RCC 7860 (cell line): ENCODE measurements around the gene CRELD1.

Experiments
- DNase-seq: peaks from one replicate; pipeline ENCODE4 v3.0.0-alpha.2; 2015; ENCODE audit warnings: low spot score
- FAIRE-seq: peaks from 2 replicates; lab custom pipeline; 2012; peaks lifted over from hg19 to GRCh38; lab: Jason Lieb, UNC

The CRELD1 gene

DNA sequence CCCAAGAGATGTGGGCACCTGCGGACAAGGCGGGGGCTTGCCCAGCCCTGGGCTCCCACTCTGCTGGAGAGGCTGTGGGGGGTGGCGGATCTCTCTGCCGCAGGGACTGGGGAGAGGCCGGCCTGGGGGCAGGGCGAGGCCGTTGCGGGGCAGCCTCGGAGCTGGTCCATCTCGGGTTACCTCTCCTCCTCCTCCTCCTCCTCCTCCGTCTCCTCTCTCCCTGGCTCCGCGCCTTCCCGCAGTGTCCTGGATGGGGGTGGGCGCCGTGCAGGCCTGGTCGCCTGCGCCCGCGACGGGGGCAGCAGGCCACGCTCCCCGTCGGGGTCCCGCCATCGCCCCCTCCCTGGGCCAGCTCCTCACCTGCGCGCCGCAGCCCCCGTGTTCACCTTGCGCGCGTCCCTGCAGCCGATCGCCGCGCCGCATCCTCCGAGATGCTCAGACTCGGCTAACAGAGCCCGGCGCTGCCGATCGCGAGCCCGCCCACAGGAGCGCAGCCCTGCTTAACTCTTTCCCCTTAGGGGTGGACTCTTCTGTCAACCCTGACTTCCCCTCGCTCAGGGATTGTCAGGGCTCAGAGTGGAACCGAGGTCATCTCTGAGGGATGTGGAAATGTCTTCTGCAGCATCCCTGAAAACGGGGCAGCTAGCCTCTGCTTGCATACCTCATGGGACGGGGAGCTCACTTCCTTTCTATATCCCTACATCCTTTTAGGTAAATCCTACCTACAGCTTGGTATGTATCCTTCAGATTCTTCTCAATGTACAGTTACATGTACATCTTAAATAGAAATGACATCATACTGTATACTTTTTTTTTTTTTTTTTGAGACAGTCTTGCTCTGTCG lies 18.6 kb downstream of the CRELD1 start, which contains the start of gene PRRT3:
Gene PRRT3 (minus strand): TSS at position 447 of the 844 bp plus-strand sequence. CDS start 2,293 bp downstream, outside the sequence.
- DNase-seq = no peak
- FAIRE-seq = no peak

DNA sequence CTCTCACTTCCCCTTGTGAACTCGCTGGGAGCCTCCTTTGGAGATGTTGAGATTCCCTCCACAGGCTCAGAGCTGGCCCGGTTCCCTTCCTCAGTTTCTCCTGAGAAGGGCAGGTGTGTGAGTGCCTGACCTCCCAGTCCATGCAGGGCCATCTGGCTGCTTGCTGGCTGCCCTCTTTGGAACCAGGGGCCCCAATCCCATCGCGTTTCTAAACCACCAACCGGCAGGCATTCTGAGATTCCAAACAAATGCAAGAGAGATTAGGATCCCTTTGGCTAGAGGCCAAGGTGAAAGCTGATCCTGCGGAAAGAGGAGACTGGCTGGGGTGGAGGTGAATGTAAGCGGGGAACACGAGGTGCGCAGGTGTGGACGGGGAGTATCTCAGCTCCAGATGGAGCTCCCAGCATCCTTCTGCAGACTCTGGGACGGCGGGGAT lies 21.5 kb downstream of the CRELD1 start:
- DNase-seq (no peak), FAIRE-seq (no peak)

DNA sequence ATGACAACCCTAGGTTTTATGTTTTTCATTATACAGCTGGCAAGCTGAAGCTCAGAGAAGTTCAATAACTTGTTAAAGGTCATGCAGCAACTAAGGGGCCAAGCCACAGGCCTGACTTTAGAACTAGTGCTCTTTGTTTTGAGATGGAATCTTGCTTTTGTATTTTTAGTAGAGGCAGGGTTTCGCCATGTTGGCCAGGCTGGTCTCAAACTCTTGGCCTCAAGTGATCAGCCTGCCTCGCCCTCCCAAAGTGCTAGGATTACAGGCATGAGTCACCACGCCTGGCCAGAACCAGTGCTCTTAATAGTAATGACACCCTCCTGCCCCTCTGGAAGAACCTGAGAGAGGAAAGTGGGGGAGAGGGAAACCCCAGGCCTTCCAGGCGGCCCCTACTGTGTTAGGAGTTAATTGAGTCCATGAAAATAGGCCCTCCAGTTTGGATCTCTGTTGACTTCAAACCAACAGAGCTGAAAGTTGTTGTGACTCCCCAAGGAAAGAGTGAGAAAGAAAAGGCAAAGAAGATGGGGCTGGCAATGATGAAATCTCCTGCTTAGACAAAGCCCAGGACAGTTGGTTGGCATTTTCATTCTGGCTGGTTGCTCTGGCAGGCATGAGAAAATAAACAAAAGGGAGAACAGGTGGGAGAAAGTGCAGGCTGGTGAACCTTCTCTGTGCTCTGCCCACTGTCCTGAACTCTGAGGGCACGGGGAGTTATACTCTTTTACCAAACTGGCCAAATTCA lies 22.1 kb downstream of the CRELD1 start:
- DNase-seq = no peak
- no peak for FAIRE-seq

DNA sequence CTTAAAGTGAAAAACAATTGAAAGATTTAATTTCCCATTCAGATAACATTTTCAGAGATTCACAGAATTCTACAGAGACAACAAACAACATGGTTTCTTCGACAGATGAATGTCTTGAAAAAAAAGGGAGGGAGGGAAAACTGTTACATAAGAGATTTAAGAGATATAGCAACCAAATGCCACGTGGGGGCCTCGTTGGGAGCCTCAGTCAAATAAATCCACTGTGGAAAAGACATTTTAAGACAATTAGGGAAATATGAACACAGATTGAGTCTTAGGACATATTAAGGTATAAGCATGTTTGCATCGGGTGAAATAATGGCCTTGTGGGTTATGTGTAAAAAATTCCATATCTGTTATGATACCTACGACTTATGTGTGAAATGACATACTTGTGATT lies 23.6 kb downstream of the CRELD1 start:
- FAIRE-seq (no peak), DNase-seq (no peak)

DNA sequence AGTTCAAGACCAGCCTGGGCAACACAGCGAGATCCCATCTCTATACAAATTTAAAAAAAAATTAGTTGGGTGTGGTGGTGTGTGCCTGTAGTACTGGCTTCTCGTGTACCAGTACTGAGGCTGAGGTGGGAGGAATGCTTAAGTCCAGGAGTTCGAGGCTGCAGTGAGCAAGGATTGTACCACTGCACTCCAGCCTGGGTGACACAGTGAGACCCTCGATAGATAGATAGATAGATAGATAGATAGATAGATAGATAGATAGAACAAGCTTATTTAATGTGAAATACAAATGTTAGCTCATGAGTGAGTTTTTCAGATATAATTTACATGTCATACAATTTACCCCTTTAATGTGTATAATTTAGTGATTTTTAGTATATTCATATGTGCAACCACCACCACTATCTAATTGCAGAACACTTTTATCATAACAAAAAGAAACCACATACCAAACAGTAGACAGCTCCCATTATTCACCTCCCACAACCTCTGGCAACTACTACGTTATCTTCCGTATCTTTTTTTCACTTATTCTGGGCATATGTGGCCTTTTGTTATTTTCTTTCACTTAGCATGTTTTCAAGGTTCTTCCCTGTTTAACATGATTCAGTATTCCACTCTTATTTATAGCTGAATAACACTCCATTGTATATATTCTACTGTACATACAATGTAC lies 31.7 kb downstream of the CRELD1 start:
- FAIRE-seq (no peak), DNase-seq (no peak)

DNA sequence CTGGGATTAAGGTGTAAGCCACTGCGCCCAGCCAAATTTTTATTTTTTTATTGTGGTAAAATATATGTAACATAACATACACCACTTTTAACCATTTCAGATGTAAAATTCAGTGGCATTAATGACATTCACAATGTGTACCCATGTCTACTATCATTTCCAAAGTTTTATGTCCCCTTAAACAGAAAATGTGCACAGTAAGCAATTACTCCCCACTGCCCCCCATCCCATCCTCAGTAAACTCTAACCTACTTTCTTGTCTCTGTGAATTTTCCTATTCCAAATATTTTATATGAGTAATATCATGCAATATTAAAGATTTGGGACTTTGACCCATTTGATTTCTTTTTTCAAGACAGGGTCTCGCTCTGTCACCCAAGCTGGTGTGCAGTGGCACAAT lies 33.2 kb downstream of the CRELD1 start:
- DNase-seq (no peak), FAIRE-seq (no peak)

DNA sequence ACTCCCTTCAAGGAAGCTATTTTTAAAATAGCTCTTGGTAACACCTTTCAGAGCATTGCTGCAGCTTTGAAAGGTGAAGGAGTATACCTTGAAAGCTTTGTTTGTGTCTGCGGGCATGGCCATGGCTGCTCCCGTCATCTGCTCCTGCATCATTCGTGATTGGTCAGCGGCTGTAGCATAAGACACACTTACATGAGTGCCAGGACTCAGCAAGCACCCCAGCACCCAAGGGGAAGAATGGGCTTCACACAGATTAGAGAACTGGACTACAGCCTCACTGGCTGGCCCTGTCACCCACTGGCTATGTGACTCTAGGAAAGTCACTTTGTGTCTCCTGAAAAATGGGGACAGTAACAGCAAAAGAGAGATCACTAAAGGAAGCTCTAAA lies 36.0 kb downstream of the CRELD1 start:
- DNase-seq (no peak), FAIRE-seq (no peak)

DNA sequence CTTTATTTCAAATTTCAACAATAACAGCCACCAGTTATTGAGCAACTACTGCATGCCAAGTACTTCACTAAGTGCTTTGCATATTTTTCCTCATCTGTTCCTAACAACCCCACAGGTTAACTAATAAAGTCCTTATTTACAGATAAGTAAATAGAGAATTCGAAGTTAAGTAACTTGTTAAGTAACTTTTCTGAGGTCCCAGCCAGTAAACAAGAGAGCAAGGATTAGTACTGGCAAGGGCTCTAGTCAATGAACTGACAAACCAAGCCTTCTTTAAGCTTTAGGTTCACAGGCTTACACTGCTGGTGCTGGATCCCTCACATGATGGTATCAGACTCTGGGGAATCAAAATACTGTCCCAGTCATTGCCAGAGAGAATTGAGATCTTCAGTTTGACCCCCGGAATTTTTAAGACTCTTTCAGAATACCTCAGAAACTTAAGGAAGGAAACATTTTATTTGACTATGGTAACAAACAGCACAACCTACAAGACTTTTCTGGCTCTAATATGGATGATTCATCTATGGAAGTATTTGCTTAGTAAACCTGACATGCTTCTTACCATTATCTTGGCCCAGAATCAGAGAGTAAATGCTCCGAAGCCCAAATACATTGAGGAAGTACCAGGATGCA lies 36.5 kb downstream of the CRELD1 start:
- peak; percentile 24 for FAIRE-seq
- DNase-seq = peak; percentile 27

DNA sequence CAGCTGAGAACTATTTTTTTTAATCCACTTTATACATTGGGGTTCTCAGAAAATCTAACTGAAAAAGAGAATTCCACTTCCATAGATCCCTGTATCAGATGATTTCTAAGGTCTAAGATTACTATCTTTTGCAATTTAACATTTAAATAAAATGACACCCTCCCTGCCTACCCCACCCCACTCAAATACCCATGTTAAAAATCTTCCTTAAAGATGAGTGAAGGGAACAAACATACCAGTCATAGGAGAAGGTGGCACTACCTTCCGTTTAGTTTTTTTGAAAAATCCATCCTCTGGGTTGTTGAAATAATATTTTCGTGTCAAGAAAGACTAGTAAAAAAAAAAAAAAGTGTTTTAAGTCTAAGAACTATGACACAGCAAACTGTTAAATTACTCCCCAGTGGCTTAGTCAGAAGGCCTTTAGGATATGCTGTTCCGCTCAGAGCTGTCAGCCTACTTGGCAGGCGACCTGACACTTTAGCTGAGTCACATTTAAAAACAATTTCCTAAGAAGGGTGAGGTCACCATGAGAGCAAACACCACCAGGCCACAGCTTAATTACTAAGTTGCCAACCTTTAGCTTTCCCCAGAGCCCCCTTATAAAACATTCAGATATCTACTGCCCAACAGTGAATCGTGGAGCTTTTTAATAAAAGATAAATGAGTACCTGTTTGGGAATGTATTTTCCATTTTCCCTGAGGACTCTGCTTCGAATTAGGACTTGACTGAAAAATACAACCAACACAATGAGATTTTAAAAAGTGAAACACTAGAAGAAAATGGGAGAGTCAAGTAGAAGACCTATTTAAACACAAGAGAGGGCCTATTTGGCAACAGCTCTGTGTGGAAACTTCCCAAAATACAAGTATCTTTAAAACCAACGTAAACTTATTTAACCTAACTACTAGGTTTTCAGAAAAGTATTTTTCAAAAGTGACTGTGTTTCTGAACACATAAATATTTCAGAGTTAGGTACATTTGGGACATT lies 43.4 kb downstream of the CRELD1 start:
- peak; percentile 90 for DNase-seq
- FAIRE-seq = peak; percentile 90

DNA sequence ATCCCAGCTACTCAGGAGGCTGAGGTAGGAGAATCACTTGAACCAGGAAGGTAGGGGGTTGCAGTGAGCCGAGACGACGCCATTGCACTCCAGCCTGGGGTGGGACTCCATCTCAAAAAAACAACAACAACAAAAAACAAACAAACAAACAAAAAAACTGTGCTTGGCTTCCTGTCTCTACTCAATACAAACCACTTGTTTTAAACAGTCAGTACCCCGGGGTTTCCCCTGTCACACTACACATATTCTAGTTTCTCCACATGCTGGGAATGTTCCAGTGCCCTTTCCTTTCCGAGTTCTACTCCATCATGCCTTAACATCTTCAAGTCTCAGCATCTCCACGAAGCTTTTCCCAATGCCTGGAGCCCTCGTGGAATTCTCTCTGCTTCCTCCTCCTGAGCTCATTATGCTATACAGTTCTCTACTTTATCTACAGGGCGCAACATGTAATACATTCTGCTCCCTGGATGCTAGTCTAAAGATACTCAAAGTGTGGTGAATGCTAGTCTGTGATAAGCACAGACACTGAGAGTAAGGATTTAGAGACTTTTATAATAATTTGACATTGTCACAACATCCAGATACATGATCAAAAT lies 45.2 kb downstream of the CRELD1 start:
- DNase-seq (no peak), FAIRE-seq (no peak)

DNA sequence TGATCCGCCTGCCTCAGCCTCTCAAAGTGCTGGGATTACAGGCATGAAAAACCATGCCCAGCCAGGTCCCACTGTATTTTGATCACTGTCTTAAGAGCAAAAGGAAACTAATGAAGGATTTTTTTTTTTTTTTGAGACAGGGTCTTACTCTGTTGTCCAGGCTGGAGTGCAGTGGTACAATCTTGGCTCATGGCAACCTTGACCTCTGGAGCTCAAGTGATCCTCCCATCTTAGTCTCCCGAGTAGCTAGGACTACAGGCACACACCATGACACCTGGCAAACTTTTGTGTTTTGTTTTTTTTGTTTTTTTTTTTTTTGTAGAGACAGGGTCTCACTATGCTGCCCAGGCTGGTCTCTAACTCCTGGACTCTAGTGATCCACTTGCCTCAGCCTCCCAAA lies 46.6 kb downstream of the CRELD1 start:
- no peak for DNase-seq
- no peak for FAIRE-seq

DNA sequence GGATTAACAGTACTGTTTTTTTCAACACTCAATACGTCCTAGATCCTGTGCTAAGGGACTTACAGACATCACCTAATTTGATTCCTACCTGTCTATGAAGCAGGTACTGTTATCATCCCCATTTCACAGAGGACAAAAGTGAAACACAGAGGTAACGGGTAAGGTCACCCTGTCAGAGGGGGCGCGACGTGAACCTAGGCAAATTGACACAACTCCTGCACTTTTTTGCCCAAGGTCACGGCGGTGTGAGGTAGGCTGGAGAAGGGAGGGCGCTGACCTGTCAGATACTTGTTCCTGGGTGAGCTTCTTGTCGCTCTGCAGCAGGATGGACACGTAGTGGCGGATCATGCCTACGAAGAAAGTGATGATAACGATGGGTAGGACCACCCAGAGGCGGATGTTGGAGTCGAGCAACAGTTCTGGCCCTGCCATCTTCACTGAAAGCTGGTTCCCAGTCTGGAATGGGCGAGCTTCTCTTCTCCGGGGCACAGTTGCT lies 52.6 kb downstream of the CRELD1 start:
- FAIRE-seq = no peak
- DNase-seq = no peak

DNA sequence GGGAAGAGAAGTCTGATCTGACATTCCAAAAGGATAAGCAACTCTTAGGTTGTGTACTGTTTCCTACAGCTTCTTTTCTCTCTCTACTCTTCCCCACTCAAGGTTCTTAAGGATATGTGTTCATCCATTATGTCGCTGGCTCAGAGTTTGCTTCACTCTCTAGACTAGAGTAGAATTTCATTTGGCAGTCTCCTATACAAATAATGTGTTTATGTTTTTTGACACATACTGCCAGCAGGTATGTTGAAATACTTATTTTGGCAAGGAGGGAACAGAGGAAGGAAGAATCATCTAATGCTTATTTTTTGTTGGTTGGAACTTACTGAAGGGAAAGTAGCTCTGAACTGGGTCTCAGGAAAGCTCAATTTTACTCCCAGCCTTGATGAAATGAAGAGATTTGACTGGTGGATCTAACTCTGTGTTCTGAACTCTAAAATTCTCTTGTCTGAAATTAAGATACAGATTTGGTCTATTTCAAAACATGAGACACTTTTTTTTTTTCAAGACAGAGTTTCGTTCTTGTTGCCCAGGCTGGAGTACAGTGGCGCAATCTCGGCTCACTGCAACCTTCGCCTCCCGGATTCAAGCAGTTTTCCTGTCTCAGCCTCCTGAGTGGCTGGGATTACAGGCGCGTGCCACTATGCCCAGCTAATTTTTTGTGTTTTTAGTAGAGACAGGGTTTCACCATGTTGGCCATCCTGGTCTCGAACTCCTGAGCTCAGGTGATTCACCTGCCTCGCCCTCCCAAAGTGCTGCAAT lies 60.6 kb downstream of the CRELD1 start:
- FAIRE-seq (no peak), DNase-seq (no peak)
